Measurements from ENCODE around the gene ZNRD2.

ZNRD2 gene

DNA sequence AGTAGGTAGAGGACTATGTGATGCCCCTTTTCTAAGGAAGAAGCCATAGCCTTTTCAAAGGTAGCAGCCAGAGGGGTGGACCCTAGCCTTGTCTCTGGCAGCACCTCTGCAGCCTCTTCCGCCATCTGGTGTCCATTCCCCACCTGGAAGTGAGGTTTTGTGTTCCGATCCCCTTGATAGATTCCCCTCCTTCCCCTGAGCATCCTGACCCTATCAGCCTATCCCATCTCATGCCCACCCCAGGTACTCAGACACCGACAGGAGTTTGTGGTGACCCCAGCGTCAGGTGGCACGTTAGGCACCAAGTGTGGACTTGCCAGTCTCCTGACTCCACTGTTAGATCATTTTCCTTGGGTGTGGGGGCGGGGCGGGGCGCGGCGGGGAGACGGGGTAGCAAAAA, 1.7 kb downstream of the ZNRD2 start (continued):
- no peak for TF ChIP-seq FEZF1 (tag by site-specific recombination; IDR thresholded peaks at IDR 0.05)
- no peak for TF ChIP-seq ZNF830 (tag by site-specific recombination; IDR thresholded peaks at IDR 0.05; ENCODE audit: low read depth)
- no peak for TF ChIP-seq OSR2 (tag by site-specific recombination; IDR thresholded peaks at IDR 0.05)
- TF ChIP-seq ZBTB8A (tag by site-specific recombination; IDR thresholded peaks at IDR 0.05) = no peak
- TF ChIP-seq ZNF571 (tag by site-specific recombination; IDR thresholded peaks at IDR 0.05) = no peak
- 0 out of 2 replicates have a peak, but pooled peaks have one; percentile 11 for TF ChIP-seq ZNF341 (tag by site-specific recombination; IDR thresholded peaks at IDR 0.05; ENCODE audit: low read depth)
- TF ChIP-seq, protein P1, sequence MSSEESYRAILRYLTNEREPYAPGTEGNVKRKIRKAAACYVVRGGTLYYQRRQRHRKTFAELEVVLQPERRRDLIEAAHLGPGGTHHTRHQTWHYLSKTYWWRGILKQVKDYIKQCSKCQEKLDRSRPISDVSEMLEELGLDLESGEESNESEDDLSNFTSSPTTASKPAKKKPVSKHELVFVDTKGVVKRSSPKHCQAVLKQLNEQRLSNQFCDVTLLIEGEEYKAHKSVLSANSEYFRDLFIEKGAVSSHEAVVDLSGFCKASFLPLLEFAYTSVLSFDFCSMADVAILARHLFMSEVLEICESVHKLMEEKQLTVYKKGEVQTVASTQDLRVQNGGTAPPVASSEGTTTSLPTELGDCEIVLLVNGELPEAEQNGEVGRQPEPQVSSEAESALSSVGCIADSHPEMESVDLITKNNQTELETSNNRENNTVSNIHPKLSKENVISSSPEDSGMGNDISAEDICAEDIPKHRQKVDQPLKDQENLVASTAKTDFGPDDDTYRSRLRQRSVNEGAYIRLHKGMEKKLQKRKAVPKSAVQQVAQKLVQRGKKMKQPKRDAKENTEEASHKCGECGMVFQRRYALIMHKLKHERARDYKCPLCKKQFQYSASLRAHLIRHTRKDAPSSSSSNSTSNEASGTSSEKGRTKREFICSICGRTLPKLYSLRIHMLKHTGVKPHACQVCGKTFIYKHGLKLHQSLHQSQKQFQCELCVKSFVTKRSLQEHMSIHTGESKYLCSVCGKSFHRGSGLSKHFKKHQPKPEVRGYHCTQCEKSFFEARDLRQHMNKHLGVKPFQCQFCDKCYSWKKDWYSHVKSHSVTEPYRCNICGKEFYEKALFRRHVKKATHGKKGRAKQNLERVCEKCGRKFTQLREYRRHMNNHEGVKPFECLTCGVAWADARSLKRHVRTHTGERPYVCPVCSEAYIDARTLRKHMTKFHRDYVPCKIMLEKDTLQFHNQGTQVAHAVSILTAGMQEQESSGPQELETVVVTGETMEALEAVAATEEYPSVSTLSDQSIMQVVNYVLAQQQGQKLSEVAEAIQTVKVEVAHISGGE (tag by site-specific recombination; conservative IDR thresholded peaks at IDR 0.05; ENCODE audit: low read depth) = peak; percentile 35; the same call in 1 of the 2 replicates
- TF ChIP-seq ZNF335 (tag by site-specific recombination; conservative IDR thresholded peaks at IDR 0.05) = peak; percentile 36
- no peak for TF ChIP-seq ZNF214 (tag by site-specific recombination; IDR thresholded peaks at IDR 0.05; ENCODE audit: borderline replicate concordance)
- TF ChIP-seq ZBTB48 (tag by site-specific recombination; IDR thresholded peaks at IDR 0.05) = 0 out of 2 replicates have a peak, but pooled peaks have one; percentile 18
- no peak for TF ChIP-seq ZSCAN16 (tag by site-specific recombination; IDR thresholded peaks at IDR 0.05)
- no peak for TF ChIP-seq ZNF660 (tag by site-specific recombination; IDR thresholded peaks at IDR 0.05)
- TF ChIP-seq KLF9 (tag by site-specific recombination; IDR thresholded peaks at IDR 0.05; ENCODE audit: low read depth) = no peak
- TF ChIP-seq, protein P2, sequence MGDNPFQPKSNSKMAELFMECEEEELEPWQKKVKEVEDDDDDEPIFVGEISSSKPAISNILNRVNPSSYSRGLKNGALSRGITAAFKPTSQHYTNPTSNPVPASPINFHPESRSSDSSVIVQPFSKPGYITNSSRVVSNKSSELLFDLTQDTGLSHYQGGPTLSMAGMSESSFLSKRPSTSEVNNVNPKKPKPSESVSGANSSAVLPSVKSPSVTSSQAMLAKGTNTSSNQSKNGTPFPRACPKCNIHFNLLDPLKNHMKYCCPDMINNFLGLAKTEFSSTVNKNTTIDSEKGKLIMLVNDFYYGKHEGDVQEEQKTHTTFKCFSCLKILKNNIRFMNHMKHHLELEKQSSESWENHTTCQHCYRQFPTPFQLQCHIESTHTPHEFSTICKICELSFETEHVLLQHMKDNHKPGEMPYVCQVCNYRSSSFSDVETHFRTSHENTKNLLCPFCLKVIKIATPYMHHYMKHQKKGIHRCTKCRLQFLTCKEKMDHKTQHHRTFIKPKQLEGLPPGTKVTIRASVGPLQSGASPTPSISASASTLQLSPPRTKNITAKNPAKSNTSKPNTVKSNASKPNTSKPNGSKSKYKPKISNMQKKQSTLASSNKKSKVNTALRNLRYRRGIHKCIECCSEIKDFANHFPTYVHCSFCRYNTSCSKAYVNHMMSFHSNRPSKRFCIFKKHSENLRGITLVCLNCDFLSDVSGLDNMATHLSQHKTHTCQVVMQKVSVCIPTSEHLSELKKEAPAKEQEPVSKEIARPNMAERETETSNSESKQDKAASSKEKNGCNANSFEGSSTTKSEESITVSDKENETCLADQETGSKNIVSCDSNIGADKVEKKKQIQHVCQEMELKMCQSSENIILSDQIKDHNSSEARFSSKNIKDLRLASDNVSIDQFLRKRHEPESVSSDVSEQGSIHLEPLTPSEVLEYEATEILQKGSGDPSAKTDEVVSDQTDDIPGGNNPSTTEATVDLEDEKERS (tag by site-specific recombination; IDR thresholded peaks at IDR 0.05) = no peak
- TF ChIP-seq OVOL3 (tag by site-specific recombination; IDR thresholded peaks at IDR 0.05) = no peak
- no peak for TF ChIP-seq ZSCAN30 (tag by site-specific recombination; IDR thresholded peaks at IDR 0.05)
- TF ChIP-seq, protein P3, sequence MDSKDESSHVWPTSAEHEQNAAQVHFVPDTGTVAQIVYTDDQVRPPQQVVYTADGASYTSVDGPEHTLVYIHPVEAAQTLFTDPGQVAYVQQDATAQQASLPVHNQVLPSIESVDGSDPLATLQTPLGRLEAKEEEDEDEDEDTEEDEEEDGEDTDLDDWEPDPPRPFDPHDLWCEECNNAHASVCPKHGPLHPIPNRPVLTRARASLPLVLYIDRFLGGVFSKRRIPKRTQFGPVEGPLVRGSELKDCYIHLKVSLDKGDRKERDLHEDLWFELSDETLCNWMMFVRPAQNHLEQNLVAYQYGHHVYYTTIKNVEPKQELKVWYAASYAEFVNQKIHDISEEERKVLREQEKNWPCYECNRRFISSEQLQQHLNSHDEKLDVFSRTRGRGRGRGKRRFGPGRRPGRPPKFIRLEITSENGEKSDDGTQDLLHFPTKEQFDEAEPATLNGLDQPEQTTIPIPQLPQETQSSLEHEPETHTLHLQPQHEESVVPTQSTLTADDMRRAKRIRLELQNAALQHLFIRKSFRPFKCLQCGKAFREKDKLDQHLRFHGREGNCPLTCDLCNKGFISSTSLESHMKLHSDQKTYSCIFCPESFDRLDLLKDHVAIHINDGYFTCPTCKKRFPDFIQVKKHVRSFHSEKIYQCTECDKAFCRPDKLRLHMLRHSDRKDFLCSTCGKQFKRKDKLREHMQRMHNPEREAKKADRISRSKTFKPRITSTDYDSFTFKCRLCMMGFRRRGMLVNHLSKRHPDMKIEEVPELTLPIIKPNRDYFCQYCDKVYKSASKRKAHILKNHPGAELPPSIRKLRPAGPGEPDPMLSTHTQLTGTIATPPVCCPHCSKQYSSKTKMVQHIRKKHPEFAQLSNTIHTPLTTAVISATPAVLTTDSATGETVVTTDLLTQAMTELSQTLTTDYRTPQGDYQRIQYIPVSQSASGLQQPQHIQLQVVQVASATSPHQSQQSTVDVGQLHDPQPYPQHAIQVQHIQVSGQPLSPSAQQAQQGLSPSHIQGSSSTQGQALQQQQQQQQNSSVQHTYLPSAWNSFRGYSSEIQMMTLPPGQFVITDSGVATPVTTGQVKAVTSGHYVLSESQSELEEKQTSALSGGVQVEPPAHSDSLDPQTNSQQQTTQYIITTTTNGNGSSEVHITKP (tag by site-specific recombination; IDR thresholded peaks at IDR 0.05) = peak; percentile 72
